ENCODE results near the gene RBM14. TPM values are rescaled to one million over a fixed set of nuclear protein-coding genes. Genes with fewer than 3 reads are reported as not detected.

The RBM14 gene
- total RNA-seq, 1 experiment from 2014 or later = 92.0 TPM

- ChIA-PET CTCF (interaction anchor here (1.7 kb wide), 1 partner anchor 84 kb away, joined by 17 read pairs; the partner anchor contains the start of gene RBM4B), POLR2A (interaction anchor here (0.5 kb wide), 1 partner anchor 127 kb away, joined by 3 read pairs; no protein-coding TSS in a partner anchor)
- peaks cover 23% of the 10 kb centered on the region for H3K9me3 Mint-ChIP-seq
- H3K4me3 Mint-ChIP-seq = peak overlapping the region; percentile 97
- TF ChIP-seq, protein P1, sequence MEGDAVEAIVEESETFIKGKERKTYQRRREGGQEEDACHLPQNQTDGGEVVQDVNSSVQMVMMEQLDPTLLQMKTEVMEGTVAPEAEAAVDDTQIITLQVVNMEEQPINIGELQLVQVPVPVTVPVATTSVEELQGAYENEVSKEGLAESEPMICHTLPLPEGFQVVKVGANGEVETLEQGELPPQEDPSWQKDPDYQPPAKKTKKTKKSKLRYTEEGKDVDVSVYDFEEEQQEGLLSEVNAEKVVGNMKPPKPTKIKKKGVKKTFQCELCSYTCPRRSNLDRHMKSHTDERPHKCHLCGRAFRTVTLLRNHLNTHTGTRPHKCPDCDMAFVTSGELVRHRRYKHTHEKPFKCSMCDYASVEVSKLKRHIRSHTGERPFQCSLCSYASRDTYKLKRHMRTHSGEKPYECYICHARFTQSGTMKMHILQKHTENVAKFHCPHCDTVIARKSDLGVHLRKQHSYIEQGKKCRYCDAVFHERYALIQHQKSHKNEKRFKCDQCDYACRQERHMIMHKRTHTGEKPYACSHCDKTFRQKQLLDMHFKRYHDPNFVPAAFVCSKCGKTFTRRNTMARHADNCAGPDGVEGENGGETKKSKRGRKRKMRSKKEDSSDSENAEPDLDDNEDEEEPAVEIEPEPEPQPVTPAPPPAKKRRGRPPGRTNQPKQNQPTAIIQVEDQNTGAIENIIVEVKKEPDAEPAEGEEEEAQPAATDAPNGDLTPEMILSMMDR (IDR thresholded peaks at IDR 0.05) = no peak
- TF ChIP-seq ZNF671 (CRISPR knock-in tag; IDR thresholded peaks at IDR 0.05) (no peak), AR (CRISPR knock-in tag; IDR thresholded peaks at IDR 0.05) (no peak), ZNF281 (CRISPR knock-in tag; IDR thresholded peaks at IDR 0.05) (no peak)
- H3K27ac Mint-ChIP-seq = no peak overlapping the region
- H3K36me3 Mint-ChIP-seq = peaks cover 15% of the 10 kb centered on the region
- no peak for DNase-seq (ENCODE audit: low spot score)
- ATAC-seq = no peak
- peaks cover 11% of the 10 kb centered on the region for H3K4me1 Mint-ChIP-seq
- H3K27me3 Mint-ChIP-seq (ENCODE audit: low read depth) = peaks cover 39% of the 10 kb centered on the region
These were observed 22.8 kb upstream of the RBM14 start for GRCh38 chr11:66593650-66594049.

DNA sequence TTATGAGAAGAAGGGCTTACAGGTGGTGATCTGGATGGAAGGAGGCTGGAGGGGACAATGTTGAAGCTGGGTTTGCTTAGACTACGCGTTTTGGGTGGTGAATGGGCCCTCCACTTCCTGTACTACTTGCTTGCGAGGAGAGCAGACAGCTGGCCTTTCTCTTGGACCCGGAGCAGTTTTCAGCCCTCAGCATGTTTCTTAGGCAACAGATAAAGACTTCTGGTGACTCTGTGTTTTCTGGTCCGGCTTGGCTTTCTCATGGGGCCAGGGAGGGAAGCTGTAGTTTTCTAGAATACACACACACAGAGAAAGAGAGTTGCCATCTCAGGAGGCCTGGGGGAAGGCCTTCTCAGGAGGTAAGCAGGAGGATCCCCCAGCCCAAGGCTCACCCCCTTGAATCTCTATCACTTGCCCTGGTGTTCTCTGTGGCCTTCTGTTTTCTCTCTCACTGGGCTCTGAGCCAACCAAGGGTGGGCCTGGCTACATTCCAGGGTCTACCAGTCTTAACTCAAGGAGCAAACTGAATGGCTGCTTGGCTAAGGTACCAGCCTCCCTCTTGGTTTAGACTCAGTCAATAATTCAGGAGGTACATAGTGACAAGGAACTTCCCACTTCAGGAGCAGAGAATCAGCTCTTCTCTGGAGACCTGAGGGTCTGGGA is 21.1 kb upstream of the RBM14 start:
- Mint-ChIP-seq H3K9me3 (peaks cover 18% of the 10 kb centered on the region), H3K27ac (no peak overlapping the region), H3K36me3 (peaks cover 9% of the 10 kb centered on the region), H3K27me3 (ENCODE audit: low read depth) (peaks cover 34% of the 10 kb centered on the region), H3K4me1 (peaks cover 11% of the 10 kb centered on the region), H3K4me3 (no peak overlapping the region)
- ChIA-PET POLR2A (no interaction called here), CTCF (no interaction called here)
- no peak for DNase-seq (ENCODE audit: low spot score)
- TF ChIP-seq NR2C2 (CRISPR knock-in tag; IDR thresholded peaks at IDR 0.05) (no peak), ZNF423 (CRISPR knock-in tag; IDR thresholded peaks at IDR 0.05) (no peak), GABPB1 (CRISPR knock-in tag; IDR thresholded peaks at IDR 0.05) (no peak), IRF1 (CRISPR knock-in tag; IDR thresholded peaks at IDR 0.05) (no peak)
- ATAC-seq = no peak

DNA sequence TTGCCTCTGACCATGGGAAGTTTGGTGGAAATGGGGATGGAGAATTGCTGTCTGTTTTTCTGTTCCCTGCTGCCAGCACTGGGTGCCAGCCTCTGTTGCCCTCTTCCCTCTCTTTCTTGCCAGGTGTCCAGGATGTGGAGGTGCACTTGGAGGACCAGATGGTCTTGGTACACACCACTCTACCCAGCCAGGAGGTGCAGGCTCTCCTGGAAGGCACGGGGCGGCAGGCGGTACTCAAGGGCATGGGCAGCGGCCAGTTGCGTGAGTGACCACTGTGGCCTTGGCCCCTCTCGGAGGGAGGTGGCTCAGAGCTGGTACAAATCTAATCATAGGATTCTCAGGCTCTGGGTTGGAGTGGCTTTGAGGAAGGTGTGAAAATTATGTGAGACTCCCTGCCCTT is 17.4 kb upstream of the RBM14 start:
- Mint-ChIP-seq H3K4me1 (no peaks in the 10 kb centered on the region), H3K27me3 (ENCODE audit: low read depth) (no peaks in the 10 kb centered on the region), H3K4me3 (no peak overlapping the region), H3K27ac (no peak overlapping the region), H3K36me3 (peaks cover 6% of the 10 kb centered on the region; the same call in 1 of the 2 replicates), H3K9me3 (no peaks in the 10 kb centered on the region)
- DNase-seq (ENCODE audit: low spot score) (no peak), ATAC-seq (no peak)
- ChIA-PET POLR2A (no interaction called here), CTCF (no interaction called here)
- TF ChIP-seq RORB (CRISPR knock-in tag; IDR thresholded peaks at IDR 0.05) = no peak
- TF ChIP-seq, protein P2, sequence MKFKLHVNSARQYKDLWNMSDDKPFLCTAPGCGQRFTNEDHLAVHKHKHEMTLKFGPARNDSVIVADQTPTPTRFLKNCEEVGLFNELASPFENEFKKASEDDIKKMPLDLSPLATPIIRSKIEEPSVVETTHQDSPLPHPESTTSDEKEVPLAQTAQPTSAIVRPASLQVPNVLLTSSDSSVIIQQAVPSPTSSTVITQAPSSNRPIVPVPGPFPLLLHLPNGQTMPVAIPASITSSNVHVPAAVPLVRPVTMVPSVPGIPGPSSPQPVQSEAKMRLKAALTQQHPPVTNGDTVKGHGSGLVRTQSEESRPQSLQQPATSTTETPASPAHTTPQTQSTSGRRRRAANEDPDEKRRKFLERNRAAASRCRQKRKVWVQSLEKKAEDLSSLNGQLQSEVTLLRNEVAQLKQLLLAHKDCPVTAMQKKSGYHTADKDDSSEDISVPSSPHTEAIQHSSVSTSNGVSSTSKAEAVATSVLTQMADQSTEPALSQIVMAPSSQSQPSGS (CRISPR knock-in tag; IDR thresholded peaks at IDR 0.05; ENCODE audit: borderline replicate concordance, low read depth) = no peak

Data from WTC11 (cell line).